ENCODE measurements around the gene MED23. TPM values are rescaled to one million over a fixed set of nuclear protein-coding genes. Genes with fewer than 3 reads are reported as not detected.

Gene MED23
- total RNA-seq, 1 donor from 2014 or later, result 26.3 TPM

DNA sequence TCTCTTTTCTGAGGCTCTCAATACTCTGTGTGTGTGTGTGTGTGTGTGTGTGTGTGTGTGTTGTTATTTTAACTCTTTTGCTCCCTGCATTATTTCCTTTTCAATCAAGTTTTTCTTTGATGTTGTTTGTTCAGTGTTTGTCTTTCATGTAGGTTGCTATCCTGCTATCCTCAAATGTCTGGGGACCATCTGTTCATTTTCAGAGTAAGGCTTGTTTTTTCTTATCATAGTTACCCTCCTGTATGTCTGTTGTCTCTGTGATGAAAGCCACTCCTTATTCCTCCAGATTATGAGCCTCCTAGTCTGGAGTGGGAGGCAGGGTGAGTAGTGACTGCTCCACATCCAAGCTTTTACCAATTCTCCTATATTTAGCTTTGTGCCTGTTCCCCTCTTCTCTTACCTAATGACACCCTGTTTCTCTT, 18.2 kb upstream of the MED23 start:
- Histone ChIP-seq H3K36me3 (no peaks in the 10 kb centered on the region), H3K27ac (no peak overlapping the region), H3K4me1 (no peaks in the 10 kb centered on the region), H3K27me3 (no peaks in the 10 kb centered on the region), H3K4me3 (no peak overlapping the region), H3K9me3 (no peaks in the 10 kb centered on the region)
- intact Hi-C loops (cut with DNase I), result no loop called here
- TF ChIP-seq POLR2A (IDR thresholded peaks at IDR 0.05) (no peak), POLR2AphosphoS5 (IDR thresholded peaks at IDR 0.05; ENCODE audit: insufficient read depth in 1 of 2, low read depth in 1 of 2) (no peak)
- TF ChIP-seq, protein P1, sequence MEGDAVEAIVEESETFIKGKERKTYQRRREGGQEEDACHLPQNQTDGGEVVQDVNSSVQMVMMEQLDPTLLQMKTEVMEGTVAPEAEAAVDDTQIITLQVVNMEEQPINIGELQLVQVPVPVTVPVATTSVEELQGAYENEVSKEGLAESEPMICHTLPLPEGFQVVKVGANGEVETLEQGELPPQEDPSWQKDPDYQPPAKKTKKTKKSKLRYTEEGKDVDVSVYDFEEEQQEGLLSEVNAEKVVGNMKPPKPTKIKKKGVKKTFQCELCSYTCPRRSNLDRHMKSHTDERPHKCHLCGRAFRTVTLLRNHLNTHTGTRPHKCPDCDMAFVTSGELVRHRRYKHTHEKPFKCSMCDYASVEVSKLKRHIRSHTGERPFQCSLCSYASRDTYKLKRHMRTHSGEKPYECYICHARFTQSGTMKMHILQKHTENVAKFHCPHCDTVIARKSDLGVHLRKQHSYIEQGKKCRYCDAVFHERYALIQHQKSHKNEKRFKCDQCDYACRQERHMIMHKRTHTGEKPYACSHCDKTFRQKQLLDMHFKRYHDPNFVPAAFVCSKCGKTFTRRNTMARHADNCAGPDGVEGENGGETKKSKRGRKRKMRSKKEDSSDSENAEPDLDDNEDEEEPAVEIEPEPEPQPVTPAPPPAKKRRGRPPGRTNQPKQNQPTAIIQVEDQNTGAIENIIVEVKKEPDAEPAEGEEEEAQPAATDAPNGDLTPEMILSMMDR (IDR thresholded peaks at IDR 0.05), result no peak
- no peak for DNase-seq (ENCODE audit: extremely low spot score in 2 of 2)

DNA sequence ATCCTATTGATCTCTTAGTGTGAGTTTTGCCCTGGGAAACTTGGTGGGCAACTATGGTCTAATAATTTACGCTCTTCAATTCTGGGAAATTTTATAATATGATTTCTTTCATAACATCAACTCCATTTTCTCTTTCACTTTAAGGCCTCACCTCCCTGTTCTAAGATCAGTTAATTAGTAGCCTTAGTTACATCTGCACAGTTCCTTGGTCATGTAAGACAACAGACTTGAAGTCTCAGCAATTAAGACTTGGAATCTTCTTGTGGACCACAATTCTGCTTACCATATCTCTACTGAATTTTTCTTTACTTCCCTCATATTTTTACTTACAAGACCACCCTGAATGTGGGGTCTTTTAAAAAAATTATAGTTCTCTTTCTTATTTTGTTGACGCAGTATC, 17.8 kb upstream of the MED23 start:
- H3K4me1 ChIP-seq, result no peaks in the 10 kb centered on the region
- no peaks in the 10 kb centered on the region for H3K27me3 ChIP-seq
- no peak overlapping the region for H3K4me3 ChIP-seq
- H3K36me3 ChIP-seq, result no peaks in the 10 kb centered on the region
- no peaks in the 10 kb centered on the region for H3K9me3 ChIP-seq
- intact Hi-C loops (cut with DNase I), result no loop called here
- H3K27ac ChIP-seq, result no peak overlapping the region
- no peak for DNase-seq (ENCODE audit: extremely low spot score in 2 of 2)
- TF ChIP-seq POLR2A (IDR thresholded peaks at IDR 0.05) (no peak), POLR2AphosphoS5 (IDR thresholded peaks at IDR 0.05; ENCODE audit: insufficient read depth in 1 of 2, low read depth in 1 of 2) (no peak)
- TF ChIP-seq, protein P1 (IDR thresholded peaks at IDR 0.05), result no peak

DNA sequence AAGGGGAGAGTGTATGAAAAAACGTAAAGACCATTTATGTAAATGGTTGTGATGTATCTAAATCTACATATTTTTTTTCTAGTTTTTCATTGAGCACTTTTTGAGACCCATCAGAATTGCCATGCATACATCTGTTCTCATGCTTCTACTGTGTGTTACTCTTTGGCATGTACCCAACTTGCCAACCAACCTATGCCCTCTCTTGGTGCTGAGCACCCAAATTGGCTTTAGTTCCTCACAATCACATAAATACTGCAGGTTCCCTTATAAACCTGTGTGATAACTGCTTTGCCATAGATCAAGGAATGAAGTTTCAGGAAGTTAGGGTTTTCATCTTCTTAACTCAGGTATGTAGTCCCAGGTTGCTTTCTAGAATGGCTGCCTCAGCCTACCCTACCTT, 16.9 kb upstream of the MED23 start:
- Histone ChIP-seq H3K27ac (no peak overlapping the region), H3K36me3 (no peaks in the 10 kb centered on the region), H3K4me3 (no peak overlapping the region), H3K4me1 (no peaks in the 10 kb centered on the region), H3K27me3 (no peaks in the 10 kb centered on the region), H3K9me3 (no peaks in the 10 kb centered on the region)
- TF ChIP-seq, protein P1 (IDR thresholded peaks at IDR 0.05), result no peak
- TF ChIP-seq POLR2A (IDR thresholded peaks at IDR 0.05) (no peak), POLR2AphosphoS5 (IDR thresholded peaks at IDR 0.05; ENCODE audit: insufficient read depth in 1 of 2, low read depth in 1 of 2) (no peak)
- intact Hi-C loops (cut with DNase I), result no loop called here
- no peak for DNase-seq (ENCODE audit: extremely low spot score in 2 of 2)

DNA sequence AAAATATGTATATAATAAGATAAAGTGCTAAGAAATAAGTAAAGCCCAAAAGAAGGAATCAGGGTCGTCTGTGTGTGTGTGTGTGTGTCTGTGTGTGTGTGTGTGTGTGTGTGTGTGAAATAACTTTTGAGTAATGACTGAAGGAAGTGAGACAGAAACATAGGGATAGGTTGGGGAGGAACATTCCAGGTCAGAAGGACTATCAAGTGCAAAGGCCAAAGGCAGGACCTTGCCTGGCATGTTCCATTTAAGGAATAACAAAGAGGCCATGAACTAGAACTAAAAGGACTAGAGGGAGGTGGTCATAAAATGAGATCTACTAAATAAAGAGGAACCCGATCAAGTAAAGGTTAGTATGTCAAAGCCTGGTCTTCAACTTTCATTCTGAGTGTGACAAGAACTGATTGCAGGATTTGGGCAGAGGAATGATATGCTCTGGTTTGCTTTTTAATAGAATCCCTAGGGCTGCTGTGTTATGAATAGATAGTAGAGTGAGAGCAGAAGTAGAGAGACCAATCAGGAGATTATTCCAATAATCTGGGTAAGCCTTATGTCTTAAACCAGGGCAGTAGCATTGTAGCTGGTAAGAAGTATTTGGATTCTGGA, 15.9 kb upstream of the MED23 start:
- no peak overlapping the region for H3K4me3 ChIP-seq
- H3K4me1 ChIP-seq, result no peaks in the 10 kb centered on the region
- no peaks in the 10 kb centered on the region for H3K27me3 ChIP-seq
- H3K9me3 ChIP-seq, result no peaks in the 10 kb centered on the region
- intact Hi-C loops (cut with DNase I), result no loop called here
- TF ChIP-seq POLR2A (IDR thresholded peaks at IDR 0.05), result no peak
- no peak for TF ChIP-seq POLR2AphosphoS5 (IDR thresholded peaks at IDR 0.05; ENCODE audit: insufficient read depth in 1 of 2, low read depth in 1 of 2)
- TF ChIP-seq, protein P1 (IDR thresholded peaks at IDR 0.05), result no peak
- H3K36me3 ChIP-seq, result no peaks in the 10 kb centered on the region
- H3K27ac ChIP-seq, result no peak overlapping the region
- no peak for DNase-seq (ENCODE audit: extremely low spot score in 2 of 2)

DNA sequence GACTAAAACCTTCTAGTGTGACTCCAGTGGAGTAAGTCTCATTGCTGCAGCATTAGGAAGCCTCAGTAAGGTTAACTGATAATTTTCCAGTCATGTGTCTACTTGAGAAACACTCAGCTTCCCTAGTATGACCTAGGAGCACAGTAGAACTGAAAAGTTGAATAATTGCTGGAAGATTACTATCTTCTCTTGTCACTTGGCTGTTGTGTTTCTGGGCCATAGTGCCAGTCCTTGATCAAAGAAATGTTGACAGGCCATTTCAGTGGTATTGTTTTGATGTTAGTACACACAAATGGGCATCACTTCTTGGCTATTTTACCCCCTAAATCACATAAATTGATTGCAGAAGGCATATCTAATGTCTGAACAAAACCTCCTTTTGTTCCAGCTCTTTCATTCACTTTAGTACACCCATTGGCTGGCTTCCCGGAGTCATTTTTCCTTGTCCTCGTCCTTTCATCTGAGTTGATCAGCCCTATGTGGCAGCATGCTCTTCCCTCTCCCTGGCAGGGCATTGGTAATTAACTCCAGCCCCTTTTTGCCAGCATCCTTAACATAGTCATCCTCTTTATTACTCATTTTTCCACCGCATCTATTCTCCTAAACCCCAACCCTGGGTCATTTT, 15.1 kb upstream of the MED23 start:
- Histone ChIP-seq H3K4me3 (no peak overlapping the region), H3K27ac (no peak overlapping the region), H3K4me1 (no peaks in the 10 kb centered on the region), H3K36me3 (no peaks in the 10 kb centered on the region), H3K27me3 (no peaks in the 10 kb centered on the region), H3K9me3 (no peaks in the 10 kb centered on the region)
- no peak for DNase-seq (ENCODE audit: extremely low spot score in 2 of 2)
- TF ChIP-seq, protein P1 (IDR thresholded peaks at IDR 0.05), result no peak
- no peak for TF ChIP-seq POLR2A (IDR thresholded peaks at IDR 0.05)
- TF ChIP-seq POLR2AphosphoS5 (IDR thresholded peaks at IDR 0.05; ENCODE audit: insufficient read depth in 1 of 2, low read depth in 1 of 2), result no peak
- intact Hi-C loops (cut with DNase I), result no loop called here
